HepG2 (cell line): ENCODE results near the gene COQ6. TPM values are rescaled to one million over a fixed set of nuclear protein-coding genes. Genes with fewer than 3 reads are reported as not detected.

Experiments used
- ATAC-seq: fragments of 200-7000 bp; cut with Tn5 transposase; 3 replicates; pipeline ENCODE4 v1.9.1; 2020; ENCODE audit warnings: mild to moderate bottlenecking, moderate library complexity
- BruUV-seq: library from RNA; stranded (reverse); fragments of 400-500 nt; replicated peaks from 2 replicates; lab custom pipeline; 2021; lab: Mats Ljungman, UMichigan
- CTCF ChIA-PET: fragments of 300-600 bp; formaldehyde crosslinking; extraction: SDS; loops from one replicate; lab custom pipeline; 2021; ENCODE audit warnings: low total read pairs, inconsistent platforms, low intra/inter-chr PET ratio; lab: Yijun Ruan, JAX
- POLR2A ChIA-PET: fragments of 350-600 bp; sonication (Branson Sonifier 250); formaldehyde crosslinking; loops from one replicate; lab custom pipeline; 2020; ENCODE audit warnings: antibody characterized with exemption, inconsistent platforms; lab: Yijun Ruan, JAX
- DNase-seq: peaks from one replicate; pipeline ENCODE4 v3.0.0-alpha.2; 2015; ENCODE audit warnings: low spot score
- FAIRE-seq: peaks from 3 replicates; lab custom pipeline; 2011; peaks lifted over from hg19 to GRCh38; lab: Jason Lieb, UNC
- H2AFZ ChIP-seq: one replicate; pipeline ENCODE4 v1.6.1; 2011; ENCODE audit warnings: low read length, inconsistent platforms
- H3K27ac ChIP-seq: fragments of 300-600 bp; 3 replicates; pipeline ENCODE4 v1.8.0; 2011; ENCODE audit warnings: mixed run types, mild to moderate bottlenecking, mixed read lengths, low read length, inconsistent platforms; ENCODE audit not compliant: insufficient read depth; ENCODE audit errors: extremely low read length
- H3K27me3 ChIP-seq, 2 experiments: fragments of 200-600 bp in 1 of 2; 2 replicates in 1 of 2; 3 replicates in 1 of 2; pipeline versions ENCODE4 v1.6.0 to v1.8.0; 2011; ENCODE audit warnings: low read length in 2 of 2, mild to moderate bottlenecking in 2 of 2, moderate library complexity in 2 of 2, inconsistent platforms in 1 of 2; ENCODE audit not compliant: insufficient read depth in 2 of 2, control insufficient read depth in 1 of 2
- H3K36me3 ChIP-seq, 2 experiments: fragments of 200-600 bp in 1 of 2; replicated peaks in 1 of 2; 2 replicates in 1 of 2; 3 replicates in 1 of 2; pipeline versions ENCODE4 v1.5.1 to v1.8.0; 2011; ENCODE audit warnings: low read length in 2 of 2, inconsistent platforms in 1 of 2; ENCODE audit not compliant: insufficient read depth in 2 of 2, control insufficient read depth in 1 of 2
- H3K4me1 ChIP-seq: 2 replicates; pipeline ENCODE4 v1.5.1; 2012; ENCODE audit warnings: low read length, inconsistent platforms; ENCODE audit not compliant: insufficient read depth
- H3K4me2 ChIP-seq: 2 replicates; pipeline ENCODE4 v1.6.0; 2011; ENCODE audit warnings: low read depth, low read length, inconsistent platforms
- H3K4me3 ChIP-seq, 3 experiments: fragments of 200-600 bp in 1 of 3; sonication (generic), shearing (Covaris generic) in 1 of 3; replicated peaks in 1 of 3; 2 replicates each; pipeline ENCODE4 v1.5.1; 2011 to 2016; ENCODE audit warnings: low read length in 3 of 3, inconsistent platforms in 2 of 3, low read depth in 2 of 3, mild to moderate bottlenecking in 2 of 3, control low read depth in 1 of 3, mixed read lengths in 1 of 3; ENCODE audit not compliant: insufficient read depth in 1 of 3
- H3K79me2 ChIP-seq: one replicate; pipeline ENCODE4 v1.6.1; 2011; ENCODE audit warnings: low read length, inconsistent platforms; ENCODE audit not compliant: insufficient read depth
- H3K9ac ChIP-seq: 2 replicates; pipeline ENCODE4 v1.6.0; 2011; ENCODE audit warnings: mild to moderate bottlenecking, low read depth, low read length, inconsistent platforms; ENCODE audit not compliant: insufficient read depth
- H3K9me3 ChIP-seq: 2 replicates; pipeline ENCODE4 v1.5.1; 2012; ENCODE audit warnings: mild to moderate bottlenecking, low read length
- H4K20me1 ChIP-seq: 2 replicates; pipeline ENCODE4 v1.6.0; 2011; ENCODE audit warnings: inconsistent platforms, mild to moderate bottlenecking, low read length, moderate library complexity; ENCODE audit not compliant: insufficient read depth
- ASH2L ChIP-seq: fragments of 300-600, 200-600 bp; sonication (generic); IDR thresholded peaks from 2 replicates; pipeline ENCODE4 v1.7.0; 2017; ENCODE audit warnings: low read depth, mild to moderate bottlenecking, moderate library complexity, mixed read lengths, low read length; ENCODE audit not compliant: insufficient read length
- ISL2 ChIP-seq: sonication (generic); formaldehyde crosslinking; IDR thresholded peaks from 2 replicates; pipeline ENCODE4 v1.5.0; 2020; ENCODE audit warnings: missing genetic modification reagents
- MEF2D ChIP-seq: sonication (generic); formaldehyde crosslinking; IDR thresholded peaks from 2 replicates; pipeline ENCODE4 v1.5.1; 2020; ENCODE audit warnings: mild to moderate bottlenecking, missing genetic modification reagents
- SIX4 ChIP-seq: sonication (generic); formaldehyde crosslinking; IDR thresholded peaks from 2 replicates; pipeline ENCODE4 v1.4.0; 2020; ENCODE audit warnings: missing genetic modification reagents
- SRSF1 ChIP-seq: fragments of 200-400 bp; formaldehyde crosslinking; optimal IDR thresholded peaks from 2 replicates; pipeline ENCODE3; 2017; ENCODE audit warnings: mild to moderate bottlenecking, low read depth, low read length, moderate library complexity
- SRY ChIP-seq: sonication (generic); formaldehyde crosslinking; IDR thresholded peaks from 2 replicates; pipeline ENCODE4 v1.8.0; 2022; ENCODE audit warnings: mild to moderate bottlenecking, missing genetic modification reagents
- YEATS4 ChIP-seq: sonication (generic); formaldehyde crosslinking; IDR thresholded peaks from 2 replicates; pipeline ENCODE4 v1.4.0; 2020; ENCODE audit warnings: missing genetic modification reagents, borderline replicate concordance
- WGBS: methylation state at CpG from one replicate; pipeline ENCODE4 v1.1.6; 2017; ENCODE audit warnings: low lambda C conversion rate; 5-methylcytosine and 5-hydroxymethylcytosine counted together
- in situ Hi-C: cut with HindIII; loops from 2 replicates; pipeline ENCODE4 v1.10.0; 2017; ENCODE audit warnings: low pct_unique_long_range_greater_than_20kb; ENCODE audit not compliant: extremely low pct_ligation_motif_present
- intact Hi-C: fragments of 100-400 bp; cut with micrococcal nuclease; formaldehyde crosslinking; loops from one replicate; pipeline ENCODE4 v1.10.0; 2022; ENCODE audit not compliant: unreplicated experiment
- polyA plus RNA-seq, 8 experiments: library from polyadenylated mRNA; depleted of rRNA in 3 of 8; stranded (reverse) in 7 of 8; unstranded in 1 of 8; fragments of >200 nt; fragmentation: Illumina TruSeq in 4 of 8; extraction: Trizol in 4 of 8; gene quantifications; 2 replicates each; pipeline versions ENCODE4 v1.2.1 to v1.2.3, GENCODE V29; 2011 to 2016; ENCODE audit warnings: low read depth in 4 of 8, missing spikeins in 1 of 8, mixed read lengths in 1 of 8; ENCODE audit not compliant: insufficient read depth in 1 of 8
- total RNA-seq, 5 experiments: library from RNA; depleted of rRNA; stranded (reverse); fragments of >200 nt; fragmentation: Illumina TruSeq; extraction: Trizol; gene quantifications; 2 replicates each; pipeline ENCODE4 v1.2.3, GENCODE V29; 2016; ENCODE audit warnings: low read depth in 1 of 5
- TF ChIP-seq, protein P1 (sequence below): sonication (generic); formaldehyde crosslinking; IDR thresholded peaks from 2 replicates; pipeline ENCODE4 v1.4.0; 2020; ENCODE audit warnings: missing genetic modification reagents

The COQ6 gene
- total and polyA plus RNA-seq, 2 of the 13 experiments (the other 11 are each of a cell fraction or from before 2014, with no cell fraction given), result 18.9 to 34.7 TPM

DNA sequence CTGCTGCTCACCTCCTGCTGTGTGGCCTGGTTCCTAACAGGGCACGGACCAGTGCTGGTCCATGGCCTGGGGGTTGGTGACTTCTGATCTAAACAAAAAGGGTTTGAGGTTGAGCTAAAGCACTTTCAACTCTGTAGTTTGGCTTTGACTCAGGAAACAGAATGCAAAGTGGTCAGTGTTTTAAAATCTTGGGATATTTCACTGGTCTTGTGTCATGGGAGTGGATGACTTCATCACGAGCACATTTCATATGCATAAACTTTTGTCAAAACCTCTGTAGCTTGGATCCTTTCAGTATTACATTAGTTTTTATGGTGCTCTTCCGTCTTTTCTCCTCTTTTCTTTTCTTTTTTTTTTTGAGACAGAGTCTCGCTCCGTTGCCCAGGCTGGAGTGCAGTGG is 25.8 kb upstream of the COQ6 start:
- TF ChIP-seq SRY (CRISPR knock-in tag) (no peak), MEF2D (no peak), YEATS4 (CRISPR knock-in tag) (no peak), ASH2L (no peak), SIX4 (CRISPR knock-in tag) (no peak), ISL2 (CRISPR knock-in tag) (no peak), SRSF1 (no peak)
- TF ChIP-seq, protein P1, sequence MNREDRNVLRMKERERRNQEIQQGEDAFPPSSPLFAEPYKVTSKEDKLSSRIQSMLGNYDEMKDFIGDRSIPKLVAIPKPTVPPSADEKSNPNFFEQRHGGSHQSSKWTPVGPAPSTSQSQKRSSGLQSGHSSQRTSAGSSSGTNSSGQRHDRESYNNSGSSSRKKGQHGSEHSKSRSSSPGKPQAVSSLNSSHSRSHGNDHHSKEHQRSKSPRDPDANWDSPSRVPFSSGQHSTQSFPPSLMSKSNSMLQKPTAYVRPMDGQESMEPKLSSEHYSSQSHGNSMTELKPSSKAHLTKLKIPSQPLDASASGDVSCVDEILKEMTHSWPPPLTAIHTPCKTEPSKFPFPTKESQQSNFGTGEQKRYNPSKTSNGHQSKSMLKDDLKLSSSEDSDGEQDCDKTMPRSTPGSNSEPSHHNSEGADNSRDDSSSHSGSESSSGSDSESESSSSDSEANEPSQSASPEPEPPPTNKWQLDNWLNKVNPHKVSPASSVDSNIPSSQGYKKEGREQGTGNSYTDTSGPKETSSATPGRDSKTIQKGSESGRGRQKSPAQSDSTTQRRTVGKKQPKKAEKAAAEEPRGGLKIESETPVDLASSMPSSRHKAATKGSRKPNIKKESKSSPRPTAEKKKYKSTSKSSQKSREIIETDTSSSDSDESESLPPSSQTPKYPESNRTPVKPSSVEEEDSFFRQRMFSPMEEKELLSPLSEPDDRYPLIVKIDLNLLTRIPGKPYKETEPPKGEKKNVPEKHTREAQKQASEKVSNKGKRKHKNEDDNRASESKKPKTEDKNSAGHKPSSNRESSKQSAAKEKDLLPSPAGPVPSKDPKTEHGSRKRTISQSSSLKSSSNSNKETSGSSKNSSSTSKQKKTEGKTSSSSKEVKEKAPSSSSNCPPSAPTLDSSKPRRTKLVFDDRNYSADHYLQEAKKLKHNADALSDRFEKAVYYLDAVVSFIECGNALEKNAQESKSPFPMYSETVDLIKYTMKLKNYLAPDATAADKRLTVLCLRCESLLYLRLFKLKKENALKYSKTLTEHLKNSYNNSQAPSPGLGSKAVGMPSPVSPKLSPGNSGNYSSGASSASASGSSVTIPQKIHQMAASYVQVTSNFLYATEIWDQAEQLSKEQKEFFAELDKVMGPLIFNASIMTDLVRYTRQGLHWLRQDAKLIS (CRISPR knock-in tag), result no peak
- DNase-seq (no peak), ATAC-seq (no peak), FAIRE-seq (no peak)
- Histone ChIP-seq H3K27ac (no peak overlapping the region), H4K20me1 (no peaks in the 10 kb centered on the region), H3K4me2 (no peak overlapping the region), H3K4me1 (0 out of 2 replicates have a peak, but pooled peaks cover 10% of the 10 kb centered on the region), H3K4me3 (no peak overlapping the region), H3K9ac (no peak overlapping the region), H3K79me2 (no peaks in the 10 kb centered on the region), H3K9me3 (no peaks in the 10 kb centered on the region), H3K27me3 (no peaks in the 10 kb centered on the region), H2AFZ (no peak overlapping the region), H3K36me3 (peaks cover 28 to 79% of the 10 kb centered on the region in 2 experiments)
- WGBS, result 92% methylated on average over 5 of the region's 5 CpGs
- intact Hi-C loops, result no loop called here
- no TSS peak for BruUV-seq
- POLR2A ChIA-PET, result no interaction called here
- CTCF ChIA-PET, result no interaction called here
- in situ Hi-C loops, result no loop called here
